Umbilical cord (tissue), 2 donors: ENCODE data around the gene TMEM231. TPM values are rescaled to one million over a fixed set of nuclear protein-coding genes. Genes with fewer than 3 reads are reported as not detected.

Experiments
- DNase-seq: peaks from one replicate; pipeline ENCODE4 v3.0.0-alpha.2; 2015; ENCODE audit warnings: low spot score
- total RNA-seq: library from RNA; depleted of rRNA; stranded (reverse); fragments of >200 nt; gene quantifications from one replicate; pipeline ENCODE4 v1.2.3, GENCODE V29; 2014; ENCODE audit warnings: low replicate concordance; ENCODE audit not compliant: insufficient read depth

TMEM231 gene
- 10.4 TPM for total RNA-seq

GRCh38 chr16:75555707-75556430 is at the start of gene TMEM231:
TSS of gene TMEM231 (minus strand) at chr16:75556252. CDS start at chr16:75556209, 43 bp downstream.
- peak; percentile 98 for DNase-seq

GRCh38 chr16:75603241-75603640 is 47.2 kb upstream of the TMEM231 start:
- DNase-seq: no peak

GRCh38 chr16:75599452-75600277 is 43.6 kb upstream of the TMEM231 start:
- peak; percentile 57 for DNase-seq

GRCh38 chr16:75593825-75594820 is 38.1 kb upstream of the TMEM231 start:
- no peak for DNase-seq

- no peak for DNase-seq
These were observed 37.3 kb upstream of the TMEM231 start for GRCh38 chr16:75593308-75593707.

GRCh38 chr16:75591927-75592326 is 35.9 kb upstream of the TMEM231 start:
- DNase-seq: peak; percentile 21

GRCh38 chr16:75590920-75591843 is 35.1 kb upstream of the TMEM231 start:
- DNase-seq: peak; percentile 93

GRCh38 chr16:75589306-75589705 is 33.3 kb upstream of the TMEM231 start:
- DNase-seq: no peak

- no peak for DNase-seq
These were observed 32.7 kb upstream of the TMEM231 start for GRCh38 chr16:75588716-75589115.

GRCh38 chr16:75584108-75584507 is 28.1 kb upstream of the TMEM231 start:
- DNase-seq: no peak

GRCh38 chr16:75579281-75579834 is 23.3 kb upstream of the TMEM231 start:
- no peak for DNase-seq

- no peak for DNase-seq
These were observed 22.7 kb upstream of the TMEM231 start for GRCh38 chr16:75578725-75579124.

- no peak for DNase-seq
These were observed 22.2 kb upstream of the TMEM231 start for GRCh38 chr16:75578212-75578611.

GRCh38 chr16:75576384-75576811 is 20.3 kb upstream of the TMEM231 start:
- no peak for DNase-seq

GRCh38 chr16:75575958-75576357 is 19.9 kb upstream of the TMEM231 start:
- DNase-seq: no peak

- no peak for DNase-seq
These were observed 17.9 kb upstream of the TMEM231 start for GRCh38 chr16:75573955-75574354.

- no peak for DNase-seq
These were observed 17.0 kb upstream of the TMEM231 start for GRCh38 chr16:75572864-75573542.

GRCh38 chr16:75570396-75571065 is 14.5 kb upstream of the TMEM231 start:
- no peak for DNase-seq

- DNase-seq: no peak
These were observed 11.9 kb upstream of the TMEM231 start for GRCh38 chr16:75567911-75568310.
